Upper lobe of left lung (tissue), 4 donors: ENCODE data around the gene KIF27.

ENCODE experiments used
- CTCF ChIP-seq, 6 experiments: fragments of 450-650 bp in 4 of 6; fragments of 200-600 bp in 2 of 6; sonication (generic) in 2 of 6; IDR thresholded peaks; one replicate each; pipeline ENCODE4 v1.5.1; 2016 to 2019; ENCODE audit warnings: antibody characterized with exemption in 6 of 6
- EP300 ChIP-seq, 4 donors: sonication (generic); formaldehyde crosslinking; IDR thresholded peaks; one replicate each; pipeline ENCODE4 v1.5.1; 2017; ENCODE audit warnings: antibody characterized with exemption in 4 of 4, control low read depth in 2 of 4
- POLR2A ChIP-seq, 4 donors: fragments of 450-650 bp; IDR thresholded peaks; one replicate each; pipeline ENCODE4 v1.5.1; 2016 to 2017; ENCODE audit warnings: antibody characterized with exemption in 4 of 4, mild to moderate bottlenecking in 2 of 4
- POLR2AphosphoS5 ChIP-seq, 2 donors: sonication (generic); formaldehyde crosslinking; IDR thresholded peaks; one replicate each; pipeline ENCODE4 v1.5.1; 2017; ENCODE audit warnings: antibody characterized with exemption in 2 of 2

DNA sequence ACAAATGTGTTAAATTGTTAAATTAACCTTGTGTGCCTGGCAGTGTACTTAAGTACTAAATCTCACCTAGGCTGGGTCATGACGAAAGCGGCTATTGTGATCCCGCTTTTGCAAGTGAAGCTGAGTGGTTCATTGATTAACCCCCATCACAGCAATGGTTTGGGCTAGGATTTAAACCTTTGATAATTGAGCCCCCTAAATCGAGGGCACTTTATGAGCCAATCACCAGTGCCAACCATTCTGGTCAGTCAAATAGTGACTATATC is 35.9 kb upstream of the KIF27 start:
- TF ChIP-seq POLR2A (IDR thresholded peaks at IDR 0.05) (no peak), CTCF (IDR thresholded peaks at IDR 0.05) (no peak), POLR2AphosphoS5 (IDR thresholded peaks at IDR 0.05) (no peak), EP300 (IDR thresholded peaks at IDR 0.05) (no peak)
